Omental fat pad (tissue), 4 donors: ENCODE data around the gene CNKSR1. TPM values are rescaled to one million over a fixed set of nuclear protein-coding genes. Genes with fewer than 3 reads are reported as not detected.
A peak's percentile ranks its signal among the peaks of the same experiment; 100 is the strongest.
"Not testable (repeated sequence)": the region's sequence is repeated elsewhere in the genome, so short reads cannot be mapped to it uniquely, and the experiment has no call there.

Experiments
- ATAC-seq: fragments of 150-250 bp; one replicate; pipeline ENCODE4 v1.9.1; 2016; ENCODE audit warnings: mild to moderate bottlenecking, moderate library complexity; ENCODE audit not compliant: low FRiP score
- DNase-seq: peaks from one replicate; pipeline ENCODE4 v3.0.0-alpha.2; 2019; ENCODE audit warnings: low spot score
- CTCF ChIP-seq, 3 donors: fragments of 450-650 bp; IDR thresholded peaks; one replicate each; pipeline ENCODE4 v1.5.1; 2016 to 2017; ENCODE audit warnings: antibody characterized with exemption in 3 of 3, mild to moderate bottlenecking in 3 of 3, moderate library complexity in 2 of 3
- total RNA-seq, 4 donors: library from RNA; depleted of rRNA; stranded (reverse); fragments of >200 nt; gene quantifications; one replicate each; pipeline ENCODE4 v1.1.0, GENCODE V29; 2016

Gene CNKSR1
- total RNA-seq, 4 donors from 2014 or later, result 0.75 to 6.0 (median 1.3) TPM

- TF ChIP-seq CTCF (IDR thresholded peaks at IDR 0.05), result no peak
- ATAC-seq, result peak; percentile 80
- peak; percentile 55 for DNase-seq
Observed at GRCh38 chr1:26225033-26225831, 47.9 kb downstream of the CNKSR1 start.

GRCh38 chr1:26230682-26231081, 53.4 kb downstream of the CNKSR1 start:
- DNase-seq, result not testable (repeated sequence)

GRCh38 chr1:26233903-26234643, 56.8 kb downstream of the CNKSR1 start, which contains the start of gene CEP85:
TSS of gene CEP85 (plus strand) at chr1:26234200. CDS start at chr1:26239784, 5,584 bp downstream.
- peak; percentile 99 for ATAC-seq
- peak in 1 of 3 donors; percentile 34 for TF ChIP-seq CTCF (IDR thresholded peaks at IDR 0.05)
- DNase-seq, result peak; percentile 94

More at GRCh38 chr1:26230682-26231081, 53.4 kb downstream of the CNKSR1 start:
- not testable (repeated sequence) for ATAC-seq

- ATAC-seq, result no peak
- DNase-seq, result no peak
- TF ChIP-seq CTCF (IDR thresholded peaks at IDR 0.05), result no peak
Observed at GRCh38 chr1:26234644-26235370, 57.5 kb downstream of the CNKSR1 start.

- TF ChIP-seq CTCF (IDR thresholded peaks at IDR 0.05), result no peak
- no peak for DNase-seq
- ATAC-seq, result no peak
Observed at GRCh38 chr1:26237230-26237966, 60.1 kb downstream of the CNKSR1 start.

Other genes starting within 250 kb of the CNKSR1 start
- gene PAFAH2, start 179.4 kb upstream of the CNKSR1 start, total RNA-seq, result 1 to 10 TPM; 5.3 to 9.8 (median 8.2) TPM
- under 1 TPM in 1 of 4 donors, not detected in 3; 0.65 TPM for gene EXTL1, start 155.7 kb upstream of the CNKSR1 start, total RNA-seq
- gene SLC30A2, start 131.4 kb upstream of the CNKSR1 start, total RNA-seq, result 1 to 10 TPM in 1 of 4 donors, under 1 TPM in 1, not detected in 2; 0.36 to 1.7 TPM
- gene TRIM63, start 109.9 kb upstream of the CNKSR1 start, total RNA-seq, result under 1 TPM in 2 of 4 donors, not detected in 2; 0.60 to 0.74 TPM
- 1 to 10 TPM; 3.2 to 7.6 (median 4.6) TPM for gene PDIK1L, start 65.7 kb upstream of the CNKSR1 start, total RNA-seq
- 10 to 100 TPM in 2 of 4 donors, 1 to 10 TPM in 2; 4.6 to 20.5 (median 13.2) TPM for gene FAM110D, start 18.4 kb upstream of the CNKSR1 start, total RNA-seq
- gene C1orf232, start 8.5 kb upstream of the CNKSR1 start, total RNA-seq, result not detected
- gene ZNF593, start 7.6 kb upstream of the CNKSR1 start, total RNA-seq, result 10 to 100 TPM; 18.4 to 64.1 (median 42.5) TPM
- not detected for gene ZNF593OS, start 5.7 kb upstream of the CNKSR1 start, total RNA-seq
- not detected for gene CATSPER4, start 13.1 kb downstream of the CNKSR1 start, total RNA-seq
- gene CEP85, start 56.7 kb downstream of the CNKSR1 start, total RNA-seq, result 1 to 10 TPM; 4.3 to 6.1 (median 5.3) TPM
- gene SH3BGRL3, start 102.6 kb downstream of the CNKSR1 start, total RNA-seq, result 100 to 1,000 TPM in 1 of 4 donors, 10 to 100 TPM in 3; 42.4 to 124 (median 82.4) TPM
- gene UBXN11, start 129.1 kb downstream of the CNKSR1 start, total RNA-seq, result 10 to 100 TPM; 12.2 to 23.8 (median 17.7) TPM
- 100 to 1,000 TPM in 1 of 4 donors, 10 to 100 TPM in 1, 1 to 10 TPM in 1, not detected in 1; 4.3 to 227 (median 13.2) TPM for gene CD52, start 140.5 kb downstream of the CNKSR1 start, total RNA-seq
- not detected for gene CRYBG2, start 176.6 kb downstream of the CNKSR1 start, total RNA-seq
- gene ZNF683, start 195.3 kb downstream of the CNKSR1 start, total RNA-seq, result not detected
- not detected for gene LIN28A, start 233.3 kb downstream of the CNKSR1 start, total RNA-seq